T-helper 2 cell treated with Interferon-gamma antibody and Interleukin-4, amounts not matched to agents 5 μg/mL and 100 μg/mL, for 36 hours (primary cell): ENCODE measurements around the gene RALGAPB.

Experiments used
- DNase-seq: peaks from one replicate; pipeline ENCODE4 v3.0.0; 2021; ENCODE audit warnings: low spot score
- H3K27ac Mint-ChIP-seq: one replicate; pipeline ENCODE4 v1.8.0; 2021; ENCODE audit warnings: mild to moderate bottlenecking, mixed read lengths
- H3K27me3 Mint-ChIP-seq: one replicate; pipeline ENCODE4 v1.8.0; 2021; ENCODE audit warnings: low read depth, mixed read lengths
- H3K36me3 Mint-ChIP-seq: one replicate; pipeline ENCODE4 v1.8.0; 2021; ENCODE audit warnings: low read depth, mixed read lengths
- H3K4me1 Mint-ChIP-seq: one replicate; pipeline ENCODE4 v1.8.0; 2021; ENCODE audit warnings: low read depth, mixed read lengths
- H3K4me3 Mint-ChIP-seq: one replicate; pipeline ENCODE4 v1.8.0; 2022; ENCODE audit warnings: mild to moderate bottlenecking, moderate library complexity, mixed read lengths
- H3K9me3 Mint-ChIP-seq: one replicate; pipeline ENCODE4 v1.8.0; 2021; ENCODE audit warnings: mixed read lengths

RALGAPB gene

GRCh38 chr20:38617830-38618196 lies 145.2 kb downstream of the RALGAPB start:
- peaks cover 18% of the 10 kb centered on the region for H3K27me3 Mint-ChIP-seq
- no peaks in the 10 kb centered on the region for H3K36me3 Mint-ChIP-seq

GRCh38 chr20:38620441-38620840 lies 147.8 kb downstream of the RALGAPB start:
- Mint-ChIP-seq H3K27me3 (peaks cover 18% of the 10 kb centered on the region), H3K4me1 (no peaks in the 10 kb centered on the region)

More at GRCh38 chr20:38617830-38618196, 145.2 kb downstream of the RALGAPB start:
- Mint-ChIP-seq H3K4me1 (no peaks in the 10 kb centered on the region), H3K4me3 (no peak overlapping the region), H3K9me3 (no peaks in the 10 kb centered on the region), H3K27ac (no peak overlapping the region)
- DNase-seq: no peak

GRCh38 chr20:38623061-38623460 lies 150.4 kb downstream of the RALGAPB start:
- no peak overlapping the region for H3K27ac Mint-ChIP-seq
- H3K9me3 Mint-ChIP-seq: no peaks in the 10 kb centered on the region
- DNase-seq: no peak
- H3K27me3 Mint-ChIP-seq: peaks cover 15% of the 10 kb centered on the region
- H3K36me3 Mint-ChIP-seq: no peaks in the 10 kb centered on the region
- H3K4me3 Mint-ChIP-seq: no peak overlapping the region
- no peaks in the 10 kb centered on the region for H3K4me1 Mint-ChIP-seq

More at GRCh38 chr20:38620441-38620840, 147.8 kb downstream of the RALGAPB start:
- Mint-ChIP-seq H3K36me3 (no peaks in the 10 kb centered on the region), H3K9me3 (no peaks in the 10 kb centered on the region), H3K4me3 (no peak overlapping the region), H3K27ac (no peak overlapping the region)
- DNase-seq: no peak

DNA sequence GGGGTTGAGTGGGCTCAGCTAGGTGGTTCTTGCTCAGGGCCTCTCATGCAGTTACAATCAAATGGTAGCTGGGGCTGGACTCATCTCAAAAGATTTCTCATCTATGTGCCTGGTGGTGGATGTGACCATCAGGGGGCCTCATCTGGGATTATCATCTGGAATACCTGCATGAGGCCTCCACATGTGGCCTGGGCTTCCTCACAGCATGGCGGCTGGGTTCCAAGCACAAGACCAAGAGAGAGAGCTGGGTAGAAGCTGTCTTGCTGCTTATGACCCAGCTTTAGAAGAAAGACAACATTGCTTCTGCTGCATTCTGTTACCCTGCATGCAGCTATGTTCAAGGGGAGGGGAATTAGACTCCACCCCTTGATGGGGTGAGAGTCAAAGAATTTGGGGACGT lies 151.4 kb downstream of the RALGAPB start:
- Mint-ChIP-seq H3K27ac (no peak overlapping the region), H3K9me3 (no peaks in the 10 kb centered on the region), H3K4me1 (no peaks in the 10 kb centered on the region), H3K4me3 (no peak overlapping the region), H3K36me3 (no peaks in the 10 kb centered on the region), H3K27me3 (peaks cover 11% of the 10 kb centered on the region)
- no peak for DNase-seq

DNA sequence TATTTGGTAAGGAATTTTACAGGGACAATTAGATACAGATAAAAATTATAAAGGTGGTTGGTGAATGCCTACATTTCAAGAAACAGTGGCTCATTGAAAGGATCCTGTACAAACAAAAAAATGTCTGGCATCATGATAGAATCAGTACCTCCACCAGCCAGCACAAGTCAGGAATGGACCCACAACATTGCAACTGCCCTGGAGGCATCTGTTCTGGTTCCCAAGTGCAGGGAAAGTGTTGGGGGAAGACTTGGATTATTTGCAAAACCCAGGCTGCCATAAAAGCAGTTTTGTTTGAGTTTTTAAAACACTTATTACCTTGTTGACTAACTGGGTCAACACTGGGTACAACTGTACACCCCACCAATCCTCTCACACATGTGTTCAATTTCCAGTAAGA lies 153.3 kb downstream of the RALGAPB start:
- Mint-ChIP-seq H3K27ac (no peak overlapping the region), H3K9me3 (no peaks in the 10 kb centered on the region), H3K36me3 (no peaks in the 10 kb centered on the region), H3K4me1 (no peaks in the 10 kb centered on the region), H3K27me3 (peaks cover 4% of the 10 kb centered on the region), H3K4me3 (no peak overlapping the region)
- no peak for DNase-seq

- H3K4me3 Mint-ChIP-seq: no peak overlapping the region
- H3K9me3 Mint-ChIP-seq: no peaks in the 10 kb centered on the region
- DNase-seq: no peak
- H3K27ac Mint-ChIP-seq: no peak overlapping the region
- no peaks in the 10 kb centered on the region for H3K4me1 Mint-ChIP-seq
- H3K27me3 Mint-ChIP-seq: no peaks in the 10 kb centered on the region
- no peaks in the 10 kb centered on the region for H3K36me3 Mint-ChIP-seq
Measured at GRCh38 chr20:38626921-38627659, 154.4 kb downstream of the RALGAPB start.
